Measurements from ENCODE around the gene GABBR2.

GRCh38 chr9:98285446-98285845 is 423.3 kb downstream of the GABBR2 start:
- TF ChIP-seq, protein P1, sequence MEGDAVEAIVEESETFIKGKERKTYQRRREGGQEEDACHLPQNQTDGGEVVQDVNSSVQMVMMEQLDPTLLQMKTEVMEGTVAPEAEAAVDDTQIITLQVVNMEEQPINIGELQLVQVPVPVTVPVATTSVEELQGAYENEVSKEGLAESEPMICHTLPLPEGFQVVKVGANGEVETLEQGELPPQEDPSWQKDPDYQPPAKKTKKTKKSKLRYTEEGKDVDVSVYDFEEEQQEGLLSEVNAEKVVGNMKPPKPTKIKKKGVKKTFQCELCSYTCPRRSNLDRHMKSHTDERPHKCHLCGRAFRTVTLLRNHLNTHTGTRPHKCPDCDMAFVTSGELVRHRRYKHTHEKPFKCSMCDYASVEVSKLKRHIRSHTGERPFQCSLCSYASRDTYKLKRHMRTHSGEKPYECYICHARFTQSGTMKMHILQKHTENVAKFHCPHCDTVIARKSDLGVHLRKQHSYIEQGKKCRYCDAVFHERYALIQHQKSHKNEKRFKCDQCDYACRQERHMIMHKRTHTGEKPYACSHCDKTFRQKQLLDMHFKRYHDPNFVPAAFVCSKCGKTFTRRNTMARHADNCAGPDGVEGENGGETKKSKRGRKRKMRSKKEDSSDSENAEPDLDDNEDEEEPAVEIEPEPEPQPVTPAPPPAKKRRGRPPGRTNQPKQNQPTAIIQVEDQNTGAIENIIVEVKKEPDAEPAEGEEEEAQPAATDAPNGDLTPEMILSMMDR (IDR thresholded peaks at IDR 0.05) = no peak
- no peak for TF ChIP-seq POLR2A (IDR thresholded peaks at IDR 0.05)

All from right lobe of liver (tissue), 4 donors.